Pulmonary artery endothelial cell (primary cell): ENCODE data around the gene TUBA3E. TPM values are rescaled to one million over a fixed set of nuclear protein-coding genes. Genes with fewer than 3 reads are reported as not detected.
"Not testable (repeated sequence)": the region's sequence is repeated elsewhere in the genome, so short reads cannot be mapped to it uniquely, and the experiment has no call there.

Source experiments
- DNase-seq: peaks from one replicate; pipeline ENCODE4 v3.0.0-alpha.2; 2011; ENCODE audit warnings: low read depth, low spot score
- total RNA-seq: library from RNA; depleted of rRNA; stranded (reverse); fragments of >200 nt; gene quantifications from 2 replicates; pipeline ENCODE4 v1.2.3, GENCODE V29; 2014

The TUBA3E gene
- total RNA-seq, 1 donor from 2014 or later = not detected

DNA sequence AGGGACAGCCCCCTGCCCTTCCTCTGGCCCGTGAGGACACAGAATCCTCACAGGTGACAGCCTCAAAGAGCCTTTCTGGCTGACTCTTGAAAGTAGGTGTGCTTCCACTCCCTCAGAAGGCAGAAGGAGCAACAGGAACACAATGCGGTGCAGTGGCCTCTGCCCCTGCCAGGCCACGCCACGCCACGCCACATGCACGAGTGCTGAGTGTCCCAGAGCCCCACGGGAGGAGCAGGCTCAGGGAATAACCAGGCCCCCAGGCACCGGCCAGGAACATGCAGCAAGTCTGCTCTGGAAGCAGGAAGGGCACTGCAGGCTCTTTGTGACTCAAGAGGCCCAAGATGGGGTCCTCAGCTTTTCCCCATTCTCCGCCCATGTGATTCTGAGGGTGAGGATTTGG lies 35.3 kb downstream of the TUBA3E start:
- no peak for DNase-seq

DNA sequence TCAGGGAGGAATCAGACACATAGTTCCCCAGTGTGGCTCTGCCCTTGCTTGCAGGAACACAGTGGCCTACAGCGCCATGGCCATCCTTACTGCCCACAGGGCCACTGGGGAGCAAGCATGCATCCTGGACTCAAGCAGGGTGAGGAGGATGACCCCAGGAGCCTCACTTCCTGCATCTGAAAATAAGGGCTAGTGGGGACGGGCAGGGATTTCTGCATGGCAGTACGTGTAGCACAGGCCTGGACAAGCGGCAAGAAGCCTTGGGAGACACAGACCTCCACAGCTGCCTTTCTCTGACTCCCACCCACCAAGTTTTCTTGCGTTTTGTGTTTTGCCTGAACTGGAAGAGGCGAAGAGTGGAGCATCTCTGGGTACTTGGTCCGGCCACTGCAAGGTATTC lies 35.8 kb downstream of the TUBA3E start:
- DNase-seq = not testable (repeated sequence)

DNA sequence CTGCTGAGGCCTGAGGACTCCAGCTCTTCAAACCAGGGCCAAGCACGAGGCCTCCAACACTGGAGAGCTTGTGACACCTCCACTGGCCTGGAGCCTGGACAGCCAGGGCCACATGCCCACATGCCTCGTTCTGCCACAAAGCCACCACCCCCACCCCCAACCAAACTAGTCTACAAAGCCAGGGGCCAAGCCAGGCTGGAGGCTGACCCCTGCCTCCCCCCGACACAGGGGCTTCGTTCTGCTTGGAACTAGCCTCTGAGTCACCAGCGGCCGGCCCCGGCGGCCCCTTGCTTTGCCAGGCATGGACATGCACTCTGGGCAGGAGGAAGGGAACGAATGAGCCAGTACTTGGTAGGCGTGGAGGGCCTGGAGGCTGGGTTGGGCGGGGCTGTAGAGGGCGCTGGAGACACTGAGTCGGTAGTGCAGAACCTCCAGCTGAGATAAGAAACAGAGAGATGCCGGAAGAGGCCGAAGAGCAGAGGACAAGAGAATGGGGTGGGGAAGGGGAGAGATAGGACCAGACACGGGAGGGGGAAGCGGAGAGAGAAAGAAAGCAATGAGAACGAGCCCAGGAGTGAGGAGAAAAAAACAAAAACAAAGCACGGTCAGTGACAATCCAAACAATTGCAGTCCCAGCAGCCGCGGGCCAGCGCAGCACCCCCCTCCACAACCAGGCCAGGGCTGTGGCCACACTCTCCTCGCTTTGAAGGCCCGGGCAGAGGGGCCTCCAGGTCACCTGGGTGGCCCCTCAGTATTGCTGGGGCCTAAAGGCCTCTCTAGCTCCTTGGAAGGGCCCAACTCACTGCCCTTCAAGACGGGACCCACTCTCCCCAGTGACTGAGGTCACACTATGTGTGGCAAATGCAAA lies 37.2 kb downstream of the TUBA3E start:
- not testable (repeated sequence) for DNase-seq

DNA sequence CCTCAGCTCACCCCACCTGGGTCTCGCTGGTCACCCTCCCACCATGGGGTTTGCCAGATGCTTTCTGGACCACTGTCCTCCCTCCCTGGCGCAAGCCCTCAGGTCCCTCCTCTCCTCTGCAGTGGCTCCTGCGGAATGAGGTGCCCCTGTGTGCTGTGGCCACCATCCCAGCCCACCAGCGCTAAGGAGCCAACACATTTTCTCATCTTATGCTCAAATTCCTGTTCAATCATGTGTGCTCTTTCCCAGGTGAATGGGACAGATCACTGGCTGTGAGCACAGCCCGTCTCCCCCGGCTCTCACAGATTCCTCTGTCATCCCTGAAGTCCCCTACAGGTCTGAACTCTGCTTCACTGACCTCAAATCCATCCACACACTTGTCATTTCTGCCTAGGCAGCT lies 38.1 kb downstream of the TUBA3E start:
- DNase-seq = no peak

DNA sequence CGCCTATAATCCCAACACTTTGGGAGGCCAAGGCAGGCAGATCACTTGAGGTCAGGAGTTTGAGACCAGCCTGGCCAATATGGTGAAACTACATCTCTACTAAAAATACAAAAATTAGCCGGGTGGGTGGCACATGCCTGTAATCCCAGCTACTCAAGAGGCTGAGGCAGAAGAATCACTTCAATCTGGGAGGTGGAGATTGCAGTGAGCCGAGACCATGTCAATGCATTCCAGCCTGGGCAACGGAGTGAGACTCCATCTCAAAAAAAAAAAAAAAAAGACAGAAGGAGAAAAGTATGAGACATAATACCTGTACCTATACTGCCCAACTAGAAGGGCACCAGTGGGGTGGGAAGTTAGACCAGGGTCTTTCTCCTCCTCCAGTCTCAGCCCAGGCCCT lies 38.9 kb downstream of the TUBA3E start:
- not testable (repeated sequence) for DNase-seq

DNA sequence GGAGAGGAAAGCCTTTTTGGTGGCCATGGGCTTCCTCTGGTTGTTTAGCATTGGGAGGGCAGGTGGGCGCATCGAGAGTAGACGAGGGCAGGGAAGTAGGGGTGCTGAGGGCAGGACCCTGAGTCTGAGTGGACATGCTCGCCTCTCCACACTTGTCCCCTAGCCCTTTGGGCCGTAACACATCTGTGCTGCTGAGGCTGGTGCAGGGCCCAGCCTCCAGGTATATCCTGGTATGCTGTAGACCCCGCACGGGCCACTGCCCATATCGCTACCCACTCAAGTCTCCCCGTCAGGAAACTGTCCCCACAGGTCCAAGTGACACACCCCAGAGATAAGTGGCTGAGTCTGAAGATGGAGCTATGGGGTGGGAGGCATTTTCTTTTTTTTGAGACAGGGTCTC lies 39.6 kb downstream of the TUBA3E start:
- no peak for DNase-seq

DNA sequence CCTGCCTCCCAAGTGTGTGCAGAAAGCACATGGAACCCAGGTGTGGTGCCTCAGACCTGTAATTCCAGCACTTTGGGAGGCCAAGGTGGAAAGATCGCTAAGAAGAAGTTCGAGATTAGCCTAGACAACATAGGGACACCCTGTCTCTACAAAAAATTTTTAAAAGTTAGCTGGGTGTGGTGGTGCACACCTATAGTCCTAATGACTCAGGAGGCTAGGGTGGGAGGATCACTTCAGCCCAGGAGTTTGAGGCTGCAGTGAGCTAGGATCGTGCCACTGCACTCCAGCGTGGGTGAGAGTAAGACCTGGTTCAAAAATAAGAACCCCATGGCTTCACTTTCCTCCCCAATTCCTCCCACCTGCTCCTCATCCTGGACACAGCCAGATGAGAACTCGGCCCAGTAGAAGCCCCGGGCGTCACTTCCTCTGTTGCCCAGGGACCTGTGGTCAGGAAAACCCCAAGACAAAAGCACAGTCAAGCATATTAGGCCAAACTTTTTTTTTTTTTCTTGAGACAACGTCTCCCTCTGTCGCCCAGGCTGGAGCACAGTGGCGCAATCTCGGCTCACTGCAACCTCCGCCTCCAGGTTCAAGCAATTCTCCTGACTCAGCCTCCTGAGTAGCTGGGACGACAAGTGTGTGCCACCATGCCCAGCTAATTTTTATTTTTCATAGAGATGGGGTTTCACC lies 40.3 kb downstream of the TUBA3E start:
- not testable (repeated sequence) for DNase-seq

DNA sequence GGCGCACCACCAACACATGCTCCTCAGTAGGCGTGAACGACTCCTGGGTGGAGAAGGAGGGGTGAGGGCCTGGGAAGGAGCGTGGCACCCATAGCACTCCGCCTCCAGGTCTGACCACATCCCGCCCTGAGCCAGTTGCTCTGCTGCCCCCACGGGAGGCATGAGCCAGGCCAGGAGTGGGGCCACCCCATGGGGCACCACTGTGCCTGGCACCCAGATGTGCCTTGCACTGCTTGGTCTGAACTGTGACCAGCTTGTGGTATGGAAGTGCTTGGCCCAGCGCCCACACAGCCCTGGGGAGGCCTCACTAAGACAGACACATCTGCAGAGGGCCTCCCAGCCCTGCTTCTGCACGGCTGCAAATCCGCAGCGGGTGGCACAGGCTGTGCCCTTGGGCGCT lies 40.9 kb downstream of the TUBA3E start:
- DNase-seq = not testable (repeated sequence)

DNA sequence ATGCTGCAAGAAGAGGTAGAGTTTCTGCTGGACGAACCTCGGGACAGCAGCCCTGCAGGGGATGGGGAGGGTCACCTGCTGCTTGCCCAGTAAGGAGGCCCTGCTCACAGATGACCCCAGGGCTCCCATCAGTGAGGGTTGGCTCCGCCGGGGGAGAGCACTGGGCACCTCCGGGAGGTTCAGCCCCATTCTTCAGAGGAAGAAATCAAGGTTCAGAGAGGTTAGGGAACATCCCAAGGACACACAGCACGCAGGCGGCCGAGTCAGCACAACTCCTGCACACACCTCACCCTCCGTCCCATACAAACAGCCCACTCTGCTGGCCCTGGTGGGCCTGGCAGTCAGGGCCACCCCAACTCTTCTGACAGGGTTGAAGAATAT lies 41.6 kb downstream of the TUBA3E start:
- DNase-seq = no peak

DNA sequence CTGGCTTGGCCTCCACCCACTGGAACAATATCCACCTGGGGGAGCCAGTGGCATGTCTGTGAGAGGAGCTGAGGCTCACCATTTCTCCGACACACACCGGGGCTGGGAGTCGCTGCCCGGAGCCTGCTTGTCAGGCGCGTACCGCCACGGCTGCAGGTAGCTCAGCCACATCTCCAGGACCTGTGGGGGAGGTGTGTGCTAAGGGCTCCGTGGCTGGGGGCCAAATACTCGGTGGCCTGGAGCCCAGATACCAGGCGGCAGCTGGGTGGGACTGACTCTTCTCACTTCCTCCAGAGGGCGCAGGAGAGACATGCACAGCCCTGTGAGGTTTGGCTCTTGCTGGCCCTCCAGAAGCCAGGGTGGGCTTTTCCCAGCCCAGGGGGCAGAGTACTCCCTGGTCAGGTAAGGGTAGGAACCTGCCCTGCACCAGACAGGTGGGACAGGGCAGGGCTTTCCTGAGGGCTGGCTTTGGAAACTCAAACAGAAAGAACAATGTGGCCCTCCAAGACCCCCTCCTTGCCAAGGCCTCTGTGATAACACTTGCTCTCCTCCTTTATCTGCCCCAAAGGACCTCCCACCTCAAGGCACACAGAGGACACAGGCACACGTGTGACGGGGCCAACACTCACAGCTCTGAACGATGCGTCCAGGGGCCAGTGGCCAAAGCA lies 42.1 kb downstream of the TUBA3E start:
- not testable (repeated sequence) for DNase-seq

DNA sequence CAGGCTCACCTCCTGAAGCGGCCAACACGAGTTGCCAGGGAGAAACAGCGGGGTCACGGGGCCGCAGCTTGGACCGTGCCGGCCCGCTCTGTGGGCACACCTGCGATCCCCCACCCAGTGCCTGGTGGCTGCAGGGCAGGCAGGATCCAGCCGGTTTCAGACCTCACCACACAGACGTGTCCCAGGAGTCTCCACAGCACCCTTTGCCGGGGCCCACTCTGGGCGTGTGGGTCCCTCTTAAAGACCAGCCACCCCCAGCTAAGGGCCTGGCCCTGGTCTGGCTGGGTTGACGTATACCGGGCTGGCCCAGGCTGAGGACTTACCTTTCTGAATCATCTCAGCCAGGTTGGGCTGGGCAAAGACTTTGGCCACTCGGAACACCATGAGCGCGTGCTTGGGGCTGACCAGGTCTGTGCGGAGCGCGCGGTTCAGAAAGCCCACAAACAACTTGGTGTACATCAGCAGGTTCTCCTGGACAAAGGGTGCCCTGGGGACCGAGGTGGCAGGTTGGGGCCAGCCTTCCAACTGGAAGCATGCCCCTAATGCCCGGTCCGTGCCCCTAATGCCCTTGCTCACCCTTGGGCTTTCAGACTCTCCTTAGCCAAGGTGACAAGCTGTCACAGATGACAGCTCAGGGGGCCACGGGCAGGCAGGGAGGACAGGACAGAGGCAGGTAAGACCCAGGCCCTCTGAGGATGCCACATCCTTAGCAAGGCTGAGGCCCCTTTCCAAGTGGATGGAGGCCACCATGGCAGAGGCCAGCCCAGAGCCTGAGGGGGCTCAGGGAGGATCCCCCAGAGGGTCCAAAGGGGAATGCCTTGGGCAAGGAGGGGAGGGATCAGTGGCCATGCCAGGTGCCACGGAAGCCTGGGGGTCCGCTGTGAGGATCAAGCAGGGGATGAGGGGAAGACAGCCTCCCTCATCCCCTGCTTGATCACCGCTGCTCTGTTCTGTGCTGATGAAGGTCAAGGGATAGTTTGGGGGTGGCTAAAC lies 43.2 kb downstream of the TUBA3E start:
- DNase-seq = no peak

DNA sequence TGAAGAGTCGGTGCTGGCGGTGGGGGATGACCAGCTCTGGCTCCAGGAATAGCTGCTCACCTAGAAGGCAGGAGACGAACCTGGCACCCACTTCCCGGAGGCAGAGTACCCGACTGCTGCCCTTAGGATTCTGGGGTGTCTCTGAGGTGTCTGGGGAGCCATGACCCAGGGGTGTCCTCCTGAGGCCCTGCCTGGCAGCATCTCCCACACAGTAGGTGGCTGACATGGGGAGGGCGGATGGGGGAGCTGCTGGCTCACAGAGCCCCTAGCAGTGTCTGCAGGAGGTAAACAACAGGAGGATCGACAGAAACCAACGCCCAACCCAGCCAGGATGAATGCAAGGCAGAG lies 43.8 kb downstream of the TUBA3E start:
- not testable (repeated sequence) for DNase-seq

DNA sequence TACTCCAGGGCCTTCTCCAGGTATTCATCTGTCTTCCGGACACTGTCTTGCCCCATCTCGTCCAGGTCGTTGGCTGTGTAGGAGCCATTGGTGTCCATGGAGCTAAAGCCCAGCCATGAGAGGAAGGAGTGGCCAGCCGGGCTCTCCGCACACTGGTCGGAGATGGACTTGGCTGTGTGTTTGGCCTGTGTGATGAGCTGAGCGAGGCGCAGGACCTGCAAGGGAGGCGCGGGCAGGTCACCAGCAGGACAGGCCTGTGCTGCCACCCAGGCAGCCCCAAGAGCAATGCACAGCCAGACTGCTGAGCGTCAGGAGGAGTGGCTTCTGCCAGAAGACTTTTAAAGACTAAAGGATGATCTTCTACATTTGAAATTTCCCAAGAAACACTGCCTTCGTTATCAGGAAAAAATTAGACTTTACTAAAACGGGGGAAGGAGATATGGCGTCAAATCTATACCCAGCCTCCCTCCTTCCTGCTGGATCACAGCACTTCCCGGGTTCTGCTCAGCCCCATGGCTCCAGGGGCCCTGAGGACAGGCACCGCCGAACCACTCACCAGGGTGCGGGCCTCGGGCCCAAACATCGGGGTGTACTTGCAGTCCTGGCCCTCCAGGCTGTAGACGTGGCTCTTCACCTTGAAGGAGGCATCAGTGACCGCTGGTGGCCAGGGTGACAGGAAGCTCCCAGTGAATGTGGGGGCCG lies 44.4 kb downstream of the TUBA3E start:
- not testable (repeated sequence) for DNase-seq

DNA sequence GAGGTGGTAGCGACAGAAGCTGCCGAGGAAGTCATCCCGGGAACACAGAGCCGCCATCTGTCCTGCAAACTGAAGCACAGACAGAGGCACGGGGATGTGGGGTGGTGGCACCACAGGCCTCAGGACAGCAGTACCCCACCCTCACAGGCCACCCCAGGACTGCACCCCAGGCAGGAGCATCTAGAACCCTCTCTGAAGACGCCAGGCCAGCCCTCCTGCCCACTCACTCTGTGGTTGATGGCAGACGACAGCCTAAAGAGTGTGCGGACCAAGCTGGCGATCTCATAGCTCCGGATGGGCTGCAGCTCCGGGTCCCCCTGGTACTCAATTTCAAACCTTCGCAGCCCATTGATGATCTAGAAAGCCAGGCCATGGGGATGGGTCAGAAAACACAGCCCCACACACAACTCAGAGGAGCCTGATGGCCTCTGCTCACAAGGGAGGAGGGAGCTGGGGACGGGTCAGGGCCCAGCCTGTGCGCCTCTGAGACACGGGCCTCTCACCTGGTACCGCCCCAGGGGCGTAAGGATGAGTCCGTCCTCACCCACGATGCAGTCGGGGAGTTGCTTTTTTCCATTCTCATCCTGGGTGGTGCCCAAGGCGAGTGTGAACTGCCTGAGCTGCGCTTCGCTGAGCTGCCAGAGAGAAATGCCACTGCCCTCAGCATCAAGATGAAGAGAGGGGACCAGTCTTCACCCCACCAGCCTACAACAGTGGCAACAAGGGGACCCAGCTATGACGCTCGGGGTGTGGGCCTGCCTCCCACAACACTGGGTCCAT lies 45.2 kb downstream of the TUBA3E start:
- DNase-seq = no peak

DNA sequence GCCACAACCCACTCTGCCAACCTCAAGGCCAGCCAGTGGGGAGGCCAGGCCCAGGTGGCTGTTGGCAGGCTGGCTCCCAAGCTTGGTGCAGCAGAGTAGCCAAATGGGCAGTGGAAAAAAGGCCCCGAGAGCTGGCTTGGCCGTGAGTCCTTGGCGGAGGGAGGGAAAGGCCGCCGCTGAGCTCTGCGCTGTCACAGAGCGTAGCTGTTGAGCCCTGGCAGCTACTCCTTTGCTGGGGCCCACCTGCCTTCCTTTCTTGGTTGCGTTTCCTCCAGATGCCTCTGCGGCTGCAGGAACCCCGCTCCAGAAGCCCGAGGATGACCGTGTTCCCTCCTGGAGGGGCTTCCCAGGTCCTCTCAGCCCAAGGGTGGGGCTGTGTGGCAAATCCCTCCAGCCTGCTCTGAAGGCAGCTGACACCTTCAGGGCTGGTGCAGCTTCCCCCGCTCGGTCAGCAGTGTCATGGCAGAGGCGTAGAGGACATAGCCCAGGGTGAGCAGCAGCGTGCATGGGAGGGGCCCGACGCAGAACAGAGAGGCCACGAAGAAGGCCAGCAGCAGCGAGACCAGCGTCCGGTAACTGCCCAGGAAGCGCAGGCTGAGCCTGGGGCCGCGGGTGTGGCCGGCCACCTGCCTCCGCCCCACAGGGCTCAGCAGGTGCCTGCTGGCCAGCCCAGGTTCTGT lies 46.0 kb downstream of the TUBA3E start:
- DNase-seq = not testable (repeated sequence)

DNA sequence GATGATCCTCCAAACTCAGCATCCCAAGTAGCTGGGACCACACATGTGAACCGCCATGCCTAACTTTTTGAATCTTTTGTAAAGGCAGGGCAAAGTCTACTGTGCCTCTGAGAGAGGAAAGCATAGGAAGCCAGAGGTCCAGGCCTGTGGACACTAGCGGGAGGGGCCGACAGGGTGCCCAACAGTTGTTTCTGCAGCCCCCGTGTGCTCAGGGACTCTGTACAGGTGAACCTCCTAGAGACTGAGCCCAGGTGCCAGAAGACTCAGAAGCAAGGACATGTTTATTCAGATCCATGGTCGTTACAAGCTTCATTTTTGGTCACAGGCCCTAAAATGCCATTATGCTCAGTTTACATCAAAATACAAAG lies 47.1 kb downstream of the TUBA3E start:
- not testable (repeated sequence) for DNase-seq

DNA sequence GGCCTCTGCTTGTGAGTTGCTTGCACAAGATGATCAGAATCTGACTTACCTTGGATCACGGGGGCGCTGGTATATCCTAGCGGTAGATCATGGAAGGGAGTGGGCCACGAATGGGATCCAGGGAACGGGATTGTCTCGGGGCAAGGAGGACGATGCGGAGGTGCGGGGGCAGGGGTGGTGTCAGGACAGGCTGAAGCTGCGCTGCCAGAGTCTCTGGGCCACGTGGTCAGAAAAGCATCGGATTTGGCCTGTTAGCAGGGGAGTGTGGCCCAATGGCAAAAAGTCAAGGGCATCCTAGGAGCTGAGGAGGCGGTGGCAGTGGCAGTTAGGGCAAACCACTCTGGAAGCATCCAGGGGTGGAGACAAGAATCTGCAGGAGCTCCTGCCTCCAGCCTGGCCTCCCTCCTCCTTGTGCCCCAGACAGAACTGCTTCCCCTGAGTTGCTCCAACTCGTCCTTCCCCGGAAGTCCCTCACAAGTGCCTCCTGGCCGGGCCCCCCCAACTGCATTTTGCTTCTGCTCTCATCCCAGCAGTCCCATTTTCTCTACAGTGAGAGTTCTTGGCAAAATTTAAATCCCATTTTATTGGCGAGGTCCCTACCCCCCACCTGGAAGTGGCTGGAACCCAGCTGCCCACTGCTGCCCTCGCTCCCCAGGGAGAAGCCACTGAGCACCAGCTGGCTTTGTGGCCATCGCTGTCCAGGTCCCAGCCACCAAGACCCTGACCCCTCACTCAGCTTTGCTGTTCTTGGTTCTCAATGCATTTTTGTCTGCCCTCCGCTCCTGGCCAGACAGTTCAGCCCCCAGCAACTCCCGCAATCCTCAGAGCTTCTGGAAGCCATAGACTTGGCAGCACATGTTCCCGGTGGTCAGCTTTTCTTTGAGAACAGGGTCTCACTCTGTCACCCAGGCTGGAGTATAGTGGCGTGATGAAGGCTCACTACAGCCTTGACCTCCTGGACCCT lies 47.8 kb downstream of the TUBA3E start:
- no peak for DNase-seq

DNA sequence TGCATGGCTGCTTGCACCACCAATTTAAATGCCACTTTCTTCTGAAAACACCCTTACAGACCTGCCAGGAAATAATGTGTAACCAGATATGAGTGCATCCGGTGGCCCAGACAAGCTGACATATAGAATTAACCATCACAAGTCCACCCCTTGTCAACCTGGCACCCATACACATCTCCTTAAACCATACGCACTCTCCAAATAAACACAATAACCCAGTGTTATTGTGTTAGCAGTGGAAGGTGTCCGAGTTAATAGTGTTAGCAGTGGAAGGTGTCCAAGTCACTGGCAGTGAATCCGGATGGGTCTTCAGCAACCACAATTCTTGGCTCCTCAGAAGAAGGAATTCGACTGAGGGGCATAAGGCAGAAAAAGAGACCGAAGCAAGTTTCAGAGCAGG lies 49.7 kb downstream of the TUBA3E start:
- DNase-seq = not testable (repeated sequence)
